IMR-90 (cell line): ENCODE data around the gene POLR2E. TPM values are rescaled to one million over a fixed set of nuclear protein-coding genes. Genes with fewer than 3 reads are reported as not detected.

ENCODE experiments used
- ATAC-seq: fragments of 200-7000 bp; cut with Tn5 transposase; 2 replicates; pipeline ENCODE4 v1.9.1; 2020; ENCODE audit warnings: low read depth, mild to moderate bottlenecking, moderate library complexity
- BruUV-seq: library from RNA; stranded (reverse); fragments of 400-500 nt; replicated peaks from 2 replicates; lab custom pipeline; 2021; lab: Mats Ljungman, UMichigan
- CTCF ChIA-PET: fragments of 300-600 bp; formaldehyde crosslinking; extraction: SDS; loops from one replicate; lab custom pipeline; 2021; ENCODE audit warnings: antibody characterized with exemption; lab: Yijun Ruan, JAX
- POLR2A ChIA-PET: fragments of 300-600 bp; sonication (Branson Sonifier 250); formaldehyde crosslinking; loops from one replicate; lab custom pipeline; 2022; ENCODE audit warnings: antibody characterized with exemption; ENCODE audit not compliant: unreplicated experiment; lab: Charles Lee
- DNase-seq: peaks from one replicate; pipeline ENCODE4 v3.0.0; 2013
- H2AFZ ChIP-seq: replicated peaks from 2 replicates; pipeline ENCODE3; 2013; ENCODE audit warnings: low read length, mild to moderate bottlenecking; ENCODE audit not compliant: poor library complexity
- H2AK5ac ChIP-seq: 2 replicates; pipeline ENCODE4 v1.6.1; 2013; ENCODE audit warnings: low read depth, low read length, inconsistent platforms
- H2AK9ac ChIP-seq: replicated peaks from 2 replicates; pipeline ENCODE3; 2013; ENCODE audit warnings: mild to moderate bottlenecking, low read depth, low read length, moderate library complexity; ENCODE audit not compliant: poor library complexity
- H2BK120ac ChIP-seq: 2 replicates; pipeline ENCODE4 v1.6.1; 2013; ENCODE audit warnings: low read depth, low read length, inconsistent platforms
- H2BK15ac ChIP-seq: 3 replicates; pipeline ENCODE4 v1.6.1; 2013; ENCODE audit warnings: low read depth, low read length, inconsistent platforms
- H2BK20ac ChIP-seq: 2 replicates; pipeline ENCODE4 v1.6.1; 2013; ENCODE audit warnings: low read depth, mild to moderate bottlenecking, inconsistent platforms, low read length, moderate library complexity
- H2BK5ac ChIP-seq: 2 replicates; pipeline ENCODE4 v1.6.1; 2013; ENCODE audit warnings: mild to moderate bottlenecking, low read depth, low read length, inconsistent platforms; ENCODE audit not compliant: poor library complexity, severe bottlenecking
- H3K14ac ChIP-seq: replicated peaks from 2 replicates; pipeline ENCODE4 v1.6.1; 2013; ENCODE audit warnings: low read depth, low read length, inconsistent platforms
- H3K18ac ChIP-seq: 2 replicates; pipeline ENCODE4 v1.6.1; 2013; ENCODE audit warnings: low read depth, low read length, control low read depth
- H3K23ac ChIP-seq: 2 replicates; pipeline ENCODE4 v1.6.1; 2013; ENCODE audit warnings: low read depth, low read length, inconsistent platforms
- H3K27ac ChIP-seq: 2 replicates; pipeline ENCODE4 v1.5.1; 2013; ENCODE audit warnings: mild to moderate bottlenecking, control low read depth, low read length; ENCODE audit not compliant: insufficient read depth
- H3K27me3 ChIP-seq: 2 replicates; pipeline ENCODE4 v1.6.1; 2013; ENCODE audit warnings: low read length; ENCODE audit not compliant: control insufficient read depth, insufficient read depth
- H3K36me3 ChIP-seq: 2 replicates; pipeline ENCODE4 v1.6.1; 2013; ENCODE audit warnings: low read length, mixed read lengths; ENCODE audit not compliant: control insufficient read depth, insufficient read depth
- H3K4ac ChIP-seq: 2 replicates; pipeline ENCODE4 v1.6.1; 2013; ENCODE audit warnings: low read depth, low read length, inconsistent platforms
- H3K4me1 ChIP-seq: 2 replicates; pipeline ENCODE4 v1.6.1; 2013; ENCODE audit warnings: low read length, mixed read lengths; ENCODE audit not compliant: control insufficient read depth, insufficient read depth
- H3K4me2 ChIP-seq: 2 replicates; pipeline ENCODE4 v1.6.1; 2013; ENCODE audit warnings: low read depth, mild to moderate bottlenecking, control low read depth, low read length, moderate library complexity
- H3K4me3 ChIP-seq: 2 replicates; pipeline ENCODE4 v1.5.1; 2013; ENCODE audit warnings: low read depth, mild to moderate bottlenecking, control low read depth, low read length, moderate library complexity; ENCODE audit not compliant: insufficient read depth
- H3K56ac ChIP-seq: 2 replicates; pipeline ENCODE4 v1.6.1; 2013; ENCODE audit warnings: low read length, inconsistent platforms; ENCODE audit not compliant: insufficient read depth; ENCODE audit errors: extremely low read depth
- H3K79me1 ChIP-seq, 2 experiments: 2 replicates each; pipeline ENCODE4 v1.6.1; 2013; ENCODE audit warnings: low read length in 2 of 2, inconsistent platforms in 1 of 2, low read depth in 1 of 2
- H3K9ac ChIP-seq: 2 replicates; pipeline ENCODE4 v1.6.1; 2013; ENCODE audit warnings: low read depth, low read length, control low read depth
- H3K9me1 ChIP-seq: 2 replicates; pipeline ENCODE4 v1.6.1; 2013; ENCODE audit warnings: low read length, inconsistent platforms; ENCODE audit not compliant: insufficient read depth
- H3K9me3 ChIP-seq: 2 replicates; pipeline ENCODE4 v1.6.1; 2013; ENCODE audit warnings: low read length; ENCODE audit not compliant: control insufficient read depth, insufficient read depth
- H4K20me1 ChIP-seq: 2 replicates; pipeline ENCODE4 v1.6.1; 2013; ENCODE audit warnings: low read length, inconsistent platforms; ENCODE audit not compliant: insufficient read depth
- H4K5ac ChIP-seq: 2 replicates; pipeline ENCODE4 v1.6.1; 2013; ENCODE audit warnings: mild to moderate bottlenecking, low read depth, low read length, control low read depth
- H4K8ac ChIP-seq, 2 experiments: 2 replicates each; pipeline ENCODE4 v1.6.1; 2013; ENCODE audit warnings: low read depth in 2 of 2, low read length in 2 of 2, control low read depth in 1 of 2, inconsistent platforms in 1 of 2
- H4K91ac ChIP-seq: 2 replicates; pipeline ENCODE4 v1.6.1; 2013; ENCODE audit warnings: low read depth, low read length, inconsistent platforms; ENCODE audit not compliant: insufficient read depth
- CHD1 ChIP-seq: IDR thresholded peaks from 2 replicates; pipeline ENCODE4 v1.6.1; 2012; ENCODE audit warnings: low read depth, low read length, improper control_type of control experiment
- FOS ChIP-seq: fragments of 150-350 bp; IDR thresholded peaks from 2 replicates; pipeline ENCODE4 v1.6.1; 2016; ENCODE audit warnings: low read depth, low read length
- MAFK ChIP-seq: IDR thresholded peaks from 2 replicates; pipeline ENCODE4 v1.6.1; 2012; ENCODE audit warnings: low read depth, low read length, improper control_type of control experiment
- NFE2L2 ChIP-seq: fragments of 150-350 bp; IDR thresholded peaks from 2 replicates; pipeline ENCODE4 v1.6.1; 2016; ENCODE audit warnings: low read depth, mild to moderate bottlenecking, low read length
- POLR2A ChIP-seq: IDR thresholded peaks from 2 replicates; pipeline ENCODE4 v1.6.1; 2012; ENCODE audit warnings: mild to moderate bottlenecking, low read depth, low read length
- RCOR1 ChIP-seq: IDR thresholded peaks from 2 replicates; pipeline ENCODE4 v1.6.1; 2012; ENCODE audit warnings: mild to moderate bottlenecking, low read length, improper control_type of control experiment; ENCODE audit not compliant: insufficient replicate concordance
- WGBS, 2 experiments: methylation state at CpG; one replicate each; pipeline versions ENCODE4 v1.1.5 to v1.1.7; 2013; ENCODE audit warnings: missing lambda C conversion rate in 2 of 2; ENCODE audit not compliant: insufficient read length in 1 of 2; ENCODE audit errors: extremely low coverage in 2 of 2; 5-methylcytosine and 5-hydroxymethylcytosine counted together
- dilution Hi-C: fragments of 300-500 bp; cut with HindIII; formaldehyde crosslinking; loops from one replicate; pipeline ENCODE4 v1.14.3; 2018; ENCODE audit warnings: low sequenced_read_pairs; ENCODE audit not compliant: unreplicated experiment
- in situ Hi-C: fragments of 300-500 bp; cut with MboI; formaldehyde crosslinking; loops from 3 replicates; pipeline ENCODE4 v1.14.3; 2019; ENCODE audit warnings: low sequenced_read_pairs, inconsistent platforms, mixed read lengths
- intact Hi-C: fragments of 100-400 bp; cut with micrococcal nuclease; formaldehyde crosslinking; loops from 2 replicates; pipeline ENCODE4 v1.10.0; 2022
- polyA plus RNA-seq, 3 experiments: library from polyadenylated mRNA; depleted of rRNA; stranded (reverse); fragments of >200 nt; gene quantifications; 2 replicates each; pipeline ENCODE4 v1.2.3, GENCODE V29; 2012; ENCODE audit warnings: low replicate concordance in 1 of 3
- total RNA-seq: library from RNA; depleted of rRNA; stranded (reverse); fragments of >200 nt; gene quantifications from 2 replicates; pipeline ENCODE4 v1.2.3, GENCODE V29; 2012

POLR2E gene
- total and polyA plus RNA-seq, 2 of the 4 experiments (the other 2 are of a cell fraction): 294 to 391 TPM

GRCh38 chr19:1109032-1109551 lies 13.9 kb upstream of the POLR2E start:
- Histone ChIP-seq H2BK15ac (no peak overlapping the region), H2BK20ac (no peak overlapping the region), H2BK120ac (no peak overlapping the region), H3K79me1 (peaks cover 3 to 41% of the 10 kb centered on the region in 2 experiments; a peak in 3 of 4 replicates), H3K36me3 (peaks cover 76% of the 10 kb centered on the region), H4K91ac (no peak overlapping the region), H3K4ac (no peak overlapping the region), H4K5ac (no peak overlapping the region), H2AK5ac (no peak overlapping the region), H3K14ac (no peak overlapping the region), H3K4me1 (peaks cover 12% of the 10 kb centered on the region), H3K4me2 (no peak overlapping the region), H3K9ac (no peak overlapping the region), H3K18ac (no peak overlapping the region), H3K9me3 (no peaks in the 10 kb centered on the region), H2AK9ac (peak overlapping the region; percentile 42), H3K56ac (no peak overlapping the region), H2BK5ac (no peak overlapping the region), H3K27ac (no peak overlapping the region), H3K23ac (no peak overlapping the region), H4K20me1 (peaks cover 54% of the 10 kb centered on the region), H3K4me3 (no peak overlapping the region), H2AFZ (no peak overlapping the region), H4K8ac (no peak overlapping the region), H3K27me3 (no peaks in the 10 kb centered on the region), H3K9me1 (no peaks in the 10 kb centered on the region)
- no TSS peak for BruUV-seq
- no peak for DNase-seq
- in situ Hi-C loops: loop anchor here (5.0 kb wide), 1 partner anchor 93 kb away; no protein-coding TSS in a partner anchor
- ATAC-seq: no peak
- 90% methylated on average over 19 of the region's 48 CpGs; no CpG with 5 or more reads in 1 of the 2 experiments for WGBS, 2 experiments
- TF ChIP-seq MAFK (no peak), CHD1 (no peak), FOS (no peak), NFE2L2 (no peak), POLR2A (peak; percentile 22; the same call in 1 of the 2 replicates), RCOR1 (no peak)
- CTCF ChIA-PET: no interaction called here
- dilution Hi-C loops: no loop called here
- intact Hi-C loops: no loop called here
- POLR2A ChIA-PET: no interaction called here
